ENCODE measurements around the gene TARBP2.
"Not testable (repeated sequence)": the region's sequence is repeated elsewhere in the genome, so short reads cannot be mapped to it uniquely, and the experiment has no call there.

TARBP2 gene

GRCh38 chr12:53508534-53509170 is 7.6 kb downstream of the TARBP2 start:
- DNase-seq: peak in 53 of 56 donors; percentile 22 to 92 (median 68)

GRCh38 chr12:53510181-53510812 is 9.2 kb downstream of the TARBP2 start:
- no peak for DNase-seq

GRCh38 chr12:53513712-53514410 is 12.8 kb downstream of the TARBP2 start:
- DNase-seq: no peak

GRCh38 chr12:53514628-53515290 is 13.7 kb downstream of the TARBP2 start:
- DNase-seq: no peak

GRCh38 chr12:53515291-53515680 is 14.2 kb downstream of the TARBP2 start:
- no peak for DNase-seq

GRCh38 chr12:53516758-53517455 is 15.8 kb downstream of the TARBP2 start:
- DNase-seq: peak in 1 of 56 donors; percentile 19

- no peak for DNase-seq
Measured at GRCh38 chr12:53518381-53518780, 17.3 kb downstream of the TARBP2 start.

- DNase-seq: no peak
Measured at GRCh38 chr12:53523131-53523530, 22.0 kb downstream of the TARBP2 start.

- no peak for DNase-seq
Measured at GRCh38 chr12:53524476-53524875, 23.4 kb downstream of the TARBP2 start.

GRCh38 chr12:53530061-53530460 is 29.0 kb downstream of the TARBP2 start:
- no peak for DNase-seq

- no peak for DNase-seq
Measured at GRCh38 chr12:53530920-53531319, 29.8 kb downstream of the TARBP2 start.

GRCh38 chr12:53532021-53532420 is 30.9 kb downstream of the TARBP2 start:
- peak in 1 of 56 donors; percentile 18 for DNase-seq

GRCh38 chr12:53532524-53533445 is 31.7 kb downstream of the TARBP2 start:
- no peak for DNase-seq

GRCh38 chr12:53533471-53533870 is 32.4 kb downstream of the TARBP2 start:
- DNase-seq: peak in 5 of 56 donors; percentile 2 to 35 (median 13)

- no peak for DNase-seq
Measured at GRCh38 chr12:53536962-53537361, 35.9 kb downstream of the TARBP2 start.

- peak in 10 of 56 donors; percentile 16 to 51 (median 24) for DNase-seq
Measured at GRCh38 chr12:53538209-53538689, 37.2 kb downstream of the TARBP2 start.

GRCh38 chr12:53539526-53539925 is 38.4 kb downstream of the TARBP2 start:
- no peak for DNase-seq

- peak in 50 of 56 donors; percentile 3 to 80 (median 38) for DNase-seq
Measured at GRCh38 chr12:53543539-53543938, 42.5 kb downstream of the TARBP2 start.

- not testable (repeated sequence) for DNase-seq
Measured at GRCh38 chr12:53548354-53548753, 47.3 kb downstream of the TARBP2 start.

- DNase-seq: not testable (repeated sequence)
Measured at GRCh38 chr12:53550131-53550530, 49.0 kb downstream of the TARBP2 start.

All from amygdala (tissue), 56 donors.